Right cardiac atrium (tissue), 5 donors: ENCODE measurements around the gene KCNE1. TPM values are rescaled to one million over a fixed set of nuclear protein-coding genes. Genes with fewer than 3 reads are reported as not detected.
A peak's percentile ranks its signal among the peaks of the same experiment; 100 is the strongest.

ENCODE experiments used
- ATAC-seq, 2 donors: fragments of 200-7000 bp; cut with Tn5 transposase; one replicate each; pipeline versions ENCODE4 v1.8.0 to v1.9.1; 2020; ENCODE audit warnings: moderate library complexity in 2 of 2, mild to moderate bottlenecking in 1 of 2
- DNase-seq, 3 donors: peaks; one replicate each; pipeline ENCODE4 v3.0.0-alpha.2; 2020
- H3K27ac ChIP-seq: one replicate; pipeline ENCODE4 v1.5.1; 2013; ENCODE audit warnings: mild to moderate bottlenecking, low read length, control low read depth, moderate library complexity
- H3K27me3 ChIP-seq: one replicate; pipeline ENCODE4 v1.6.1; 2013; ENCODE audit not compliant: control insufficient read depth, insufficient read depth
- H3K4me1 ChIP-seq: one replicate; pipeline ENCODE4 v1.6.1; 2013; ENCODE audit warnings: low read length; ENCODE audit not compliant: control insufficient read depth, insufficient read depth
- H3K4me3 ChIP-seq: one replicate; pipeline ENCODE4 v1.5.1; 2013; ENCODE audit warnings: low read length, control low read depth
- H3K9me3 ChIP-seq: one replicate; pipeline ENCODE4 v1.6.1; 2013; ENCODE audit warnings: low read length; ENCODE audit not compliant: control insufficient read depth
- WGBS: extraction: QIAGEN DNeasy Blood & Tissue Kit; methylation state at CpG from one replicate; pipeline ENCODE4 v1.1.7; 2013; 5-methylcytosine and 5-hydroxymethylcytosine counted together
- intact Hi-C, 4 donors: fragments of 100-400 bp; cut with DNase I; formaldehyde crosslinking; loops; one replicate each; pipeline versions ENCODE4 v1.11.0 to v1.14.0; 2022 to 2023
- polyA plus RNA-seq: library from polyadenylated mRNA; stranded (reverse); fragments of 200-250 nt; gene quantifications from one replicate; pipeline ENCODE4 v1.2.3, GENCODE V29; 2013
- total RNA-seq, 4 donors: library from RNA; stranded (reverse); fragmentation: NEBNext Ultra II Directional; extraction: Animal tissue kit (Norgen Biotek cat#: 25700); gene quantifications; one replicate each; pipeline ENCODE4 v1.2.1, GENCODE V29; 2021
- donor health status: healthy with polysubstance abuse.
- donor health status: DM: no; HTN: yes; CAD: no.
- donor health status: DM: no; HTN: no; CAD: no.
- donor health status: DM: no; HTN: yes; CAD: no; lungs with severe emphysema.
- donor health status: DM: yes; HTN: yes; CAD: no.

Gene KCNE1
- total and polyA plus RNA-seq, 5 donors: 3.6 to 11.4 (median 8.3) TPM

DNA sequence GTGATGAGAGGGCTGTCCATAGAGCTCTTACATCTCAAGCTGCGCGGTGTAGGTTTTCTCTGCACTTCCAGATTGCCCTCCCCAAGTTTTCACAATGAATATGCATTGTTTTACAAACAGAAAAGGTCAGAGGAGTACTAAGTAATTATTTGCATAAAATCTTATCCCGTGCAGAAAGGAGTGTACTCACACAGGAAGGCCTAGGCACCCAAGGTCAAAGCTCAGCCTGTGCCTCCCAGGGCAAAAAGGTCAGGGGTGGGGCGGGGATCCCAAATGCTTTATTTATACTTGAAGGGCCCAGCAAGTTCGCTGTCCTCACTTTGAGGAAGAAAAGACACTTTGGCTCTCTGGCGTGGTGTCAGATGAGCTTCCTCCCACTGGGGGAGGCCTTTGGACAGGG is 10.3 kb upstream of the KCNE1 start:
- Histone ChIP-seq H3K4me3 (no peak overlapping the region), H3K9me3 (no peaks in the 10 kb centered on the region), H3K4me1 (peaks cover 7% of the 10 kb centered on the region), H3K27me3 (no peaks in the 10 kb centered on the region), H3K27ac (no peak overlapping the region)
- DNase-seq: no peak
- WGBS: 76% methylated on average over 6 of the region's 6 CpGs
- intact Hi-C loops: no loop called here
- ATAC-seq: no peak

DNA sequence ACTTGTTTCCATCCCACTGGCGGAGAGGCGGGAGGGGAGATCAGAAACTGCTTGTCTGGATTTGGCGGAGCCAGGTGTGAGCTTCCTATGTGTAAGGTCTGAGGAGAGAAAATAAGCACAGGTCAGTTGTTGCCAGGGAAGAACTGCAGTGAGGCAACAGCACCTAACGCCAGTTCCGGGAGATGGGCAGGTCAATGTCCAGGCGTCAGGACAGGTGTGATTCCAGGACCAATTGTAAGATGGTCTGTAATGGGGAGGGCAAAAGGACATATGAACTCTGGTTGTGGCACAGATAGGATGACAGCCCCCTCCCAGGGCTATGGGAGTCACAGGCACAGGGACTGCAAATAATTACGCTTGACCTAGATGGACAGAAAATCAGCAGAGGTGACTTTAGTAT is 9.6 kb upstream of the KCNE1 start:
- H3K27me3 ChIP-seq: no peaks in the 10 kb centered on the region
- ATAC-seq (no peak), DNase-seq (no peak)
- no peak overlapping the region for H3K27ac ChIP-seq
- peaks cover 7% of the 10 kb centered on the region for H3K4me1 ChIP-seq
- no peaks in the 10 kb centered on the region for H3K9me3 ChIP-seq
- WGBS: 98% methylated on average over 7 of the region's 7 CpGs
- intact Hi-C loops: no loop called here
- H3K4me3 ChIP-seq: no peak overlapping the region

- H3K4me3 ChIP-seq: no peak overlapping the region
- 88% methylated on average over 20 of the region's 20 CpGs for WGBS
- no peaks in the 10 kb centered on the region for H3K9me3 ChIP-seq
- peaks cover 7% of the 10 kb centered on the region for H3K4me1 ChIP-seq
- peak overlapping the region; percentile 14 for H3K27ac ChIP-seq
- intact Hi-C loops: no loop called here
- ATAC-seq (peak in 1 of 2 donors; percentile 43), DNase-seq (peak in 2 of 3 donors; percentile 64 to 78)
- H3K27me3 ChIP-seq: no peaks in the 10 kb centered on the region
These were observed 8.9 kb upstream of the KCNE1 start for GRCh38 chr21:34520764-34521508.

DNA sequence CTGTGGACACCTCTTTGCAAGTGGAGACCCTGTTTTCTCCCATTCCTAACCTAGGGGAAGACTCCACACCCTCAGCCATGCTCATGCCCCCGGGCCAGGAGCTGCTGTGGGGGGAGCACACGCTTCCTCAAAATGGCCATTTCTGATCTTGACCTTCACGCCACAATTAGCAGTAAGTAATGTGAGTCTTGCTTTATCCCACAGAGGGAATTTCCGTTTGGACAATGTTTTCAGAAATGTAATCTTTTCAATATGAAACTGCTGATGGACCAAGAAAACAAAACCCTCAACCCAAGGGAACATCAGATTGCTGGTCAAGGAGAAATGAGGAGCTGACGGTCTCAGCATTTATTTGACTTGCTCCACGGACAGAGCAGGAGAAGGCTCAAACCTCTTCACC is 8.3 kb upstream of the KCNE1 start:
- Histone ChIP-seq H3K27me3 (no peaks in the 10 kb centered on the region), H3K27ac (peak overlapping the region; percentile 14), H3K4me3 (no peak overlapping the region), H3K4me1 (peaks cover 7% of the 10 kb centered on the region), H3K9me3 (no peaks in the 10 kb centered on the region)
- WGBS: 85% methylated on average over 6 of the region's 6 CpGs
- DNase-seq (no peak), ATAC-seq (no peak)
- intact Hi-C loops: no loop called here

DNA sequence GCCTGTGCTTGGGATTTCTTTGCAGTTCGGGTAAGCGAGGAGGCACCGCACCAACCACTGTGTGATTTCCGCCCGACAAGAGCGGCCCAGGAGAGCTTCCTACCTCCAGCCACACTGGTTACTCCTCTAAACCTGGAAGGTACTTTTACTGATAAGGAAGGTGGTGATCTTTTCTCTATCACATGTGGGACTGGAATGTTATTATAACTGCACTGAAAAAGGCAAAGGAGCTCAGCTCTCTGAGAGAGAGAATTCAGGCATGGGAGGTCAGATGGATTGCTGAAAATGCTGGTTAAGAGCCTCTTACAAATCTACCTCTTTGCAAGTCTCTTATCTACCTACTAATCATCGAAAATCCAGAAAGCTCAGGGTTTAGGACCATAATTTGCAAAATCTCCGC is 7.7 kb upstream of the KCNE1 start:
- H3K27ac ChIP-seq: no peak overlapping the region
- DNase-seq: no peak
- ATAC-seq: no peak
- peaks cover 5% of the 10 kb centered on the region for H3K4me1 ChIP-seq
- no peak overlapping the region for H3K4me3 ChIP-seq
- H3K9me3 ChIP-seq: no peaks in the 10 kb centered on the region
- no peaks in the 10 kb centered on the region for H3K27me3 ChIP-seq
- intact Hi-C loops: no loop called here
- 91% methylated on average over 8 of the region's 8 CpGs for WGBS

DNA sequence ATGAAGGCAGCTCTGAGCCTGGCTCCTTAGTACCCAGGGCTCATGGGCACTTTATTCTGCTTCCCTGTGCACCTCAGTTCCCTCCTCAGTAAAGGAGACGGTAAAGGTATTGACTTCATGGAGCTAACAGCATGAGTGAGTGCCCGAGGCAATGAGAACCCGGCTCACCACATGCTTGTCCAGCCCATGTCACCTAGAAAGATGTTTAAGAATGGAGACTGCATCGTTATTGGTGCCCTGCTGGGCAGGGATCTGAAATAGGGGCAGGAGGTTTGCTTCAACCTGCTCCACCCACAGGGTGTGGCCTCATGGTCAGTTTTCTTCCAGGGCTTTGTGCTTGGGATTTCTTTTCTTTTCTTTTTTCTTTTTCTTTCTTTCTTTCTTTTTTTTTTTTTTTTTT is 7.0 kb upstream of the KCNE1 start:
- intact Hi-C loops: no loop called here
- DNase-seq: no peak
- no peaks in the 10 kb centered on the region for H3K9me3 ChIP-seq
- H3K4me1 ChIP-seq: peaks cover 3% of the 10 kb centered on the region
- no peak overlapping the region for H3K27ac ChIP-seq
- no peaks in the 10 kb centered on the region for H3K27me3 ChIP-seq
- ATAC-seq: no peak
- 89% methylated on average over 4 of the region's 4 CpGs for WGBS
- no peak overlapping the region for H3K4me3 ChIP-seq

- no peak for DNase-seq
- intact Hi-C loops: no loop called here
- Histone ChIP-seq H3K27me3 (no peaks in the 10 kb centered on the region), H3K4me3 (no peak overlapping the region), H3K9me3 (no peaks in the 10 kb centered on the region), H3K4me1 (peaks cover 3% of the 10 kb centered on the region), H3K27ac (no peak overlapping the region)
- ATAC-seq: no peak
- WGBS: 79% methylated on average over 5 of the region's 5 CpGs
These were observed 6.3 kb upstream of the KCNE1 start for GRCh38 chr21:34518301-34518700.

- Histone ChIP-seq H3K4me1 (peaks cover under 1% of the 10 kb centered on the region), H3K27ac (no peak overlapping the region), H3K27me3 (no peaks in the 10 kb centered on the region), H3K4me3 (no peak overlapping the region), H3K9me3 (no peaks in the 10 kb centered on the region)
- intact Hi-C loops: no loop called here
- WGBS: 76% methylated on average over 22 of the region's 22 CpGs
- peak in 1 of 2 donors; percentile 50 for ATAC-seq
- peak in 1 of 3 donors; percentile 53 for DNase-seq
These were observed 5.7 kb upstream of the KCNE1 start for GRCh38 chr21:34517491-34518245.

DNA sequence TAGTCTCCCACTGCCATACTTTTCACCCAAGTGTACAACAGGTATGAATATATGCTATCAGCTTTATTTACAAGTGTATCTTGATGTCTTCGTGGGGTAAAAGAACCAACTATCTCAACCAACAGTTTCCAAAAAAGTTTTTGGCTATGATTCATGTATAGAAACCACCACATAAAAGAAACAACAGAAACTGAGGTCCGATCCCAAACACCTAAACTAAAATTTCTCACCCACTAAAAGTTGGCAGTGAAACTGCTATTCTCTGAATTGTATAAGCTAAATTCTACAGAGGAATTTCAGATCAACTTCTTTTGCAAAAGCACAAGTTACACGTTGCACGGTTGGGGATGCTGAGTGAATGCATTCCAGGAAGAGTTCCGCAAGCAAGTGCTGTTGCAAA is 5.0 kb upstream of the KCNE1 start:
- no peak overlapping the region for H3K27ac ChIP-seq
- H3K4me3 ChIP-seq: no peak overlapping the region
- H3K4me1 ChIP-seq: no peaks in the 10 kb centered on the region
- no peak for ATAC-seq
- DNase-seq: no peak
- 77% methylated on average over 5 of the region's 5 CpGs for WGBS
- no peaks in the 10 kb centered on the region for H3K27me3 ChIP-seq
- intact Hi-C loops: no loop called here
- H3K9me3 ChIP-seq: no peaks in the 10 kb centered on the region

GRCh38 chr21:34514576-34515115 is 2.6 kb upstream of the KCNE1 start:
- Histone ChIP-seq H3K27me3 (no peaks in the 10 kb centered on the region), H3K4me1 (peaks cover 3% of the 10 kb centered on the region), H3K9me3 (no peaks in the 10 kb centered on the region), H3K27ac (no peak overlapping the region), H3K4me3 (no peak overlapping the region)
- intact Hi-C loops: no loop called here
- DNase-seq: no peak
- 93% methylated on average over 10 of the region's 10 CpGs for WGBS
- ATAC-seq: no peak

- Histone ChIP-seq H3K4me3 (no peak overlapping the region), H3K4me1 (peaks cover 3% of the 10 kb centered on the region), H3K27me3 (no peaks in the 10 kb centered on the region), H3K9me3 (no peaks in the 10 kb centered on the region), H3K27ac (no peak overlapping the region)
- ATAC-seq: no peak
- DNase-seq: no peak
- intact Hi-C loops: no loop called here
- 80% methylated on average over 2 of the region's 2 CpGs for WGBS
These were observed 1.2 kb upstream of the KCNE1 start for GRCh38 chr21:34513129-34513675.
